Heart right ventricle (tissue), 16 donors: ENCODE data around the gene UNC13B. TPM values are rescaled to one million over a fixed set of nuclear protein-coding genes. Genes with fewer than 3 reads are reported as not detected.

Experiments used
- ATAC-seq, 8 donors: fragments of 200-7000 bp; cut with Tn5 transposase; one replicate each; pipeline ENCODE4 v1.9.1; 2020; ENCODE audit warnings: mild to moderate bottlenecking in 8 of 8, moderate library complexity in 8 of 8, moderate number of reproducible peaks in 1 of 8
- DNase-seq, 2 donors: peaks; one replicate each; pipeline ENCODE4 v3.0.0-alpha.2; 2020
- H3K27ac ChIP-seq, 10 donors: fragments of 200-600 bp; sonication (generic) in 2 of 10; one replicate each; pipeline versions ENCODE4 v1.5.0 to v1.8.0; 2020 to 2022; ENCODE audit warnings: mild to moderate bottlenecking in 3 of 10
- H3K27me3 ChIP-seq, 7 donors: fragments of 200-600 bp; one replicate each; pipeline ENCODE4 v1.8.0; 2021 to 2022; ENCODE audit warnings: mild to moderate bottlenecking in 2 of 7
- H3K36me3 ChIP-seq, 9 donors: fragments of 200-600 bp; sonication (generic) in 1 of 9; one replicate each; pipeline versions ENCODE4 v1.5.0 to v1.8.0; 2020 to 2022; ENCODE audit warnings: mild to moderate bottlenecking in 2 of 9
- H3K4me1 ChIP-seq, 9 donors: fragments of 200-600 bp; sonication (generic) in 1 of 9; one replicate each; pipeline versions ENCODE4 v1.5.0 to v1.8.0; 2020 to 2022; ENCODE audit warnings: mild to moderate bottlenecking in 4 of 9
- H3K4me3 ChIP-seq, 10 donors: fragments of 200-600 bp; sonication (generic) in 2 of 10; one replicate each; pipeline versions ENCODE4 v1.5.0 to v1.8.0; 2020 to 2022; ENCODE audit warnings: mild to moderate bottlenecking in 7 of 10, moderate library complexity in 2 of 10
- H3K9me3 ChIP-seq, 11 donors: fragments of 200-600 bp in 10 of 11; sonication (generic) in 2 of 11; one replicate each; pipeline versions ENCODE4 v1.5.0 to v1.8.0; 2013 to 2022; ENCODE audit warnings: mild to moderate bottlenecking in 2 of 11, control low read depth in 1 of 11, moderate library complexity in 1 of 11
- WGBS, 2 donors: extraction: QIAGEN DNeasy Blood & Tissue Kit; methylation state at CpG; one replicate each; pipeline ENCODE4 v1.1.7; 2013; ENCODE audit warnings: inconsistent platforms in 1 of 2; 5-methylcytosine and 5-hydroxymethylcytosine counted together
- intact Hi-C, 10 donors: fragments of 100-400 bp; cut with DNase I; formaldehyde crosslinking; loops; one replicate each; pipeline versions ENCODE4 v1.11.1 to v1.14.2; 2022
- polyA plus RNA-seq, 2 donors: library from polyadenylated mRNA; stranded (reverse); fragments of 200-250 nt; gene quantifications; one replicate each; pipeline ENCODE4 v1.2.3, GENCODE V29; 2013
- total RNA-seq, 10 donors: library from RNA; stranded (reverse); fragmentation: NEBNext Ultra II Directional in 3 of 10; extraction: Animal tissue kit (Norgen Biotek cat#: 25700) in 3 of 10; gene quantifications; one replicate each; pipeline versions ENCODE4 v1.2.1 to v1.2.4, GENCODE V29; 2021 to 2023
- TF ChIP-seq, protein P1 (sequence below), 9 donors: fragments of 200-600 bp; sonication (generic) in 2 of 9; IDR thresholded peaks; one replicate each; pipeline versions ENCODE4 v1.5.0 to v1.8.0; 2021 to 2022; ENCODE audit warnings: antibody characterized with exemption in 9 of 9, mild to moderate bottlenecking in 5 of 9, moderate library complexity in 1 of 9
- donor health status: Arrhythmogenic right ventricular cardiomyopathy.
- donor health status: ischemic (EF 13 %, LVEDD 7.1; RV severe dilation, severe dysfunction).
- donor health status: healthy with polysubstance abuse.
- donor health status: DM: no; HTN: yes; CAD: no.
- donor health status: DM: no; HTN: no; CAD: no.
- donor health status: ischemic (EF 25% LVEDD 6.9; RV normal size, moderate dysfunction).
- donor health status: ischemic (EF 25% LVEDD 5.7; RV mildly dilated, moderate dysfunction).
- donor health status: healthy.
- donor health status: DM: yes; HTN: yes; CAD: no.
- donor health status: Ischemic cardiomyopathy.
- donor health status: ischemic (EF 35%, LVEDD 5.7; RV mildly dilated, moderate dysfunction).
- donor health status: nonischemic (EF 11% LVEDD 7.7; RV severe dilation, severe dysfunction).
- donor health status: DM: yes; HTN: yes; CAD: no.
- donor health status: PGD.
- donor health status: ischemic (EF 29% LVEDD 5.4; RV normal size, mild dysfunction).
- donor health status: nonischemic (EF 23%, LVEDD 6.1; RV moderate dilation, normal function).

Gene UNC13B
- total and polyA plus RNA-seq, 12 donors, result 13.1 to 27.1 (median 18.9) TPM

- DNase-seq (no peak), ATAC-seq (no peak)
- no peak overlapping the region for H3K4me3 ChIP-seq
- no peaks in the 10 kb centered on the region for H3K27me3 ChIP-seq
- no peak overlapping the region for H3K27ac ChIP-seq
- H3K36me3 ChIP-seq, result peaks cover 0 to 51% (median 0%) of the 10 kb centered on the region in 9 donors
- WGBS, 2 donors, result 93 to 96% methylated on average over 4 of the region's 4 CpGs
- intact Hi-C loops, result loop anchor here in 4 of 10 donors (5.0 to 10.0 kb wide), 2 partner anchors 161 to 164 kb away; no protein-coding TSS in a partner anchor
- peaks cover 0 to 26% (median 14%) of the 10 kb centered on the region in 9 donors for H3K4me1 ChIP-seq
- TF ChIP-seq, protein P1, sequence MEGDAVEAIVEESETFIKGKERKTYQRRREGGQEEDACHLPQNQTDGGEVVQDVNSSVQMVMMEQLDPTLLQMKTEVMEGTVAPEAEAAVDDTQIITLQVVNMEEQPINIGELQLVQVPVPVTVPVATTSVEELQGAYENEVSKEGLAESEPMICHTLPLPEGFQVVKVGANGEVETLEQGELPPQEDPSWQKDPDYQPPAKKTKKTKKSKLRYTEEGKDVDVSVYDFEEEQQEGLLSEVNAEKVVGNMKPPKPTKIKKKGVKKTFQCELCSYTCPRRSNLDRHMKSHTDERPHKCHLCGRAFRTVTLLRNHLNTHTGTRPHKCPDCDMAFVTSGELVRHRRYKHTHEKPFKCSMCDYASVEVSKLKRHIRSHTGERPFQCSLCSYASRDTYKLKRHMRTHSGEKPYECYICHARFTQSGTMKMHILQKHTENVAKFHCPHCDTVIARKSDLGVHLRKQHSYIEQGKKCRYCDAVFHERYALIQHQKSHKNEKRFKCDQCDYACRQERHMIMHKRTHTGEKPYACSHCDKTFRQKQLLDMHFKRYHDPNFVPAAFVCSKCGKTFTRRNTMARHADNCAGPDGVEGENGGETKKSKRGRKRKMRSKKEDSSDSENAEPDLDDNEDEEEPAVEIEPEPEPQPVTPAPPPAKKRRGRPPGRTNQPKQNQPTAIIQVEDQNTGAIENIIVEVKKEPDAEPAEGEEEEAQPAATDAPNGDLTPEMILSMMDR (IDR thresholded peaks at IDR 0.05), result no peak
- H3K9me3 ChIP-seq, result peaks cover 0 to 4% (median 0%) of the 10 kb centered on the region in 11 donors
Measured at GRCh38 chr9:35313460-35313859, 151.7 kb downstream of the UNC13B start.

DNA sequence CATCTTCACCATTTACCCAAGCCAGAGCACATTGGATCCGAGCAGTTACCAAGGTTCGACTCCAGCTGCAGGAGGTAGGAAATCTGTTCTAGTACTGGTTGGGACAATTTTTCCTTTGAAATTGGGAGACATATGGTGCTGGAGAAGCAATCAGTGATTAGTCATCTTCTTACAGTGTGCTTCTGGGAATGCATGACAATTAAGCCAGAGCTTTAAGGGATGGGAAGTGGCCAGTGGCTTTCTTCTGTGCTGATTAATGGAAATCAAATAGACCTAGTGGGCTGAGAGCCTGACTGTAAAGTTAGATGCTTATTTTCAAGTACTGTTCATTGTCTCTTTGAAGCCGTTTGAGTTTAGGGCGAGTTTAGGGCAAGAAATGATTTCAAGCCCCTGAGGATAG is 152.1 kb downstream of the UNC13B start:
- H3K4me1 ChIP-seq, result peaks cover 0 to 26% (median 14%) of the 10 kb centered on the region in 9 donors
- no peak overlapping the region for H3K4me3 ChIP-seq
- no peak for ATAC-seq
- 96 to 100% methylated on average over 4 of the region's 4 CpGs for WGBS, 2 donors
- H3K27ac ChIP-seq, result no peak overlapping the region
- peaks cover 0 to 8% (median 0%) of the 10 kb centered on the region in 11 donors for H3K9me3 ChIP-seq
- TF ChIP-seq, protein P1 (IDR thresholded peaks at IDR 0.05), result no peak
- peaks cover 0 to 54% (median 0%) of the 10 kb centered on the region in 9 donors for H3K36me3 ChIP-seq
- intact Hi-C loops, result loop anchor here in 4 of 10 donors (5.0 to 10.0 kb wide), 2 partner anchors 161 to 163 kb away; no protein-coding TSS in a partner anchor
- H3K27me3 ChIP-seq, result no peaks in the 10 kb centered on the region
- no peak for DNase-seq

DNA sequence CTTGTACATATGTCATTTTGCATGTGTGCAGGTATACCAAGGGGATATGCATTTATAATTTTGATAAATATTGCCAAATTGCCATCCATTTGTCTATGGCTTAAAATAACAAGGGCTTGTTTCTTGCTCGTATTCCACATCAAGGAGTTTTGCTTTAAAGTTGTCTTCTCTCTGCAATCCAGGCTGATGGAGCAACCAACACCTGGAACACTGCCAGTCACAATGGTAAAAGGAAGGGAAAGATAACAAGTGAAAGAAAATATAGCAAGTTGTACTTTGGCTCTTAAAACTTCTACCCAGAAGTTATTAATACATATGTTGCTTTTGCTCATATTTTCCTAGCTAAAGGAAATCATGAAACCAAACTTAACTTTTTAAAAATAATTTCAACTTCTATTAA is 156.9 kb downstream of the UNC13B start:
- H3K36me3 ChIP-seq, result peaks cover 0 to 44% (median 0%) of the 10 kb centered on the region in 9 donors
- DNase-seq (no peak), ATAC-seq (no peak)
- H3K9me3 ChIP-seq, result peaks cover 0 to 9% (median 0%) of the 10 kb centered on the region in 11 donors
- no peaks in the 10 kb centered on the region for H3K27me3 ChIP-seq
- peaks cover 0 to 3% (median 0%) of the 10 kb centered on the region in 9 donors for H3K4me1 ChIP-seq
- intact Hi-C loops, result loop anchor here in 1 of 10 donors (10.0 kb wide), 1 partner anchor 156 kb away; no protein-coding TSS in a partner anchor
- WGBS, 2 donors, result 74% methylated on average over 1 of the region's 1 CpG
- no peak overlapping the region for H3K27ac ChIP-seq
- TF ChIP-seq, protein P1 (IDR thresholded peaks at IDR 0.05), result no peak
- no peak overlapping the region for H3K4me3 ChIP-seq

DNA sequence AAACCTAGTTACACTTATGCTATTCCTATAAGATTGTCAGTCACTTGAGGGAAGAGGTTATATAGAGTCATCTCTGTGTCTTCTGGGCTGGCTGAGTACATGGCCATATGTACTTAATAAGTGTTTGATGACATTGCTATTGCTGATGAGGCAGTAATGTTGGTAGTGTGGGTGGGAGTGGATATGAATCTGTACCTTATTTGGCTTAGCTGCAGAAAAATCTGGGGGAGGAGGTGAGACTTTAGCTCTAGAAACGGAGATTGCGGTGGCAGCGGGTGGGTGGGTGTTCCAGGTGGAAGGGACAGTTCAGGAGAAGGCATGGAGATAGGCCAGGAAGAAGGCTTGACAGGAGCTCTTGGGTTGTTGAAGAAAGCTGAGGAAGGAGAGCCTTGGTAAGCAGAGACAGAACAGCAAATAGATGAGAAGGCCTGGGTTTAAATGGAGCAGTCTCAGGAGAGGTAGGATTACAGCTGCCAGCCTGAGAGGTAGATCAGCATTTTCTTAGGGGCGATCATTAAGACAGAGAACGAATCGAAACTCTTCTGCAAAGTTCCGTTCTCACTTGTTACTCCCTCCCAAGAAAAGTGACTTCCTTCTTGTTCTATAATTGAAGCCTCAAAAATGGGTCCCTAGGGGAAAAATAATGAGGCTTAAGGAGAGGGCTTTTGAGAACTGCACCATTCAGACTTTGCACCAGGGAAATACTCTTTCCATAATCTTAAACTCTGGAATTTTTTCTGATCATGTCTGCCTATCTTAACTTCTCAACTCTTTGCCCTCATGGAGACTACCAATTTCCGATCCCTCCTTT is 160.5 kb downstream of the UNC13B start:
- Histone ChIP-seq H3K36me3 (peaks cover 0 to 45% (median 0%) of the 10 kb centered on the region in 9 donors), H3K4me3 (no peak overlapping the region), H3K27ac (no peak overlapping the region), H3K27me3 (no peaks in the 10 kb centered on the region), H3K9me3 (peaks cover 0 to 9% (median 0%) of the 10 kb centered on the region in 11 donors), H3K4me1 (no peaks in the 10 kb centered on the region)
- ATAC-seq (no peak), DNase-seq (no peak)
- intact Hi-C loops, result no loop called here
- WGBS, 2 donors, result 75 to 79% methylated on average over 8 of the region's 8 CpGs
- TF ChIP-seq, protein P1 (IDR thresholded peaks at IDR 0.05), result no peak
